GM19372 (cell line): ENCODE measurements around the gene PKNOX2.

ENCODE experiments used
- ATAC-seq: cut with Tn5 transposase; IDR thresholded peaks from one replicate; pipeline ENCODE4 v1.9.1; 2021; ENCODE audit warnings: mild to moderate bottlenecking, low read depth, moderate library complexity; ENCODE audit not compliant: unreplicated experiment

Gene PKNOX2

DNA sequence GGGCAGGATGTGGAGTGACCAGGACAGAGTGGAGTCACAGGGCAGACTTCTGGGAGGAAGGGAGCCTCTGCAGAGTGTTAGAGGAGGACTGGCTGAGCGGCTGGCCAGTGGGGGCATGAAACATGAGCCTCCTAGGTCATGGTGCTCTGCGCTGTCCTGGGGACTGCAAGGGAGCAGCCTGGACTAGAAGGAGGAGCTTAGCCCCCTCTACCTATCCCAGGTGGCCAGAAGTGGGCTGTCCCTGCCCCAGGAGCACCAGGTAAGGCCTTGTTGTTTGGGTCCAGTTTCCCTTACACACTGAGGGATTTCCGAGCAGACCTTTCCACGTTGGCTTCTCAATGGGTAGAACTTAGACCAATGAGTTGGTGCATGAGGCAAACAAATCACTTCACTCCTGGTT lies 7.4 kb downstream of the PKNOX2 start:
- ATAC-seq = no peak

DNA sequence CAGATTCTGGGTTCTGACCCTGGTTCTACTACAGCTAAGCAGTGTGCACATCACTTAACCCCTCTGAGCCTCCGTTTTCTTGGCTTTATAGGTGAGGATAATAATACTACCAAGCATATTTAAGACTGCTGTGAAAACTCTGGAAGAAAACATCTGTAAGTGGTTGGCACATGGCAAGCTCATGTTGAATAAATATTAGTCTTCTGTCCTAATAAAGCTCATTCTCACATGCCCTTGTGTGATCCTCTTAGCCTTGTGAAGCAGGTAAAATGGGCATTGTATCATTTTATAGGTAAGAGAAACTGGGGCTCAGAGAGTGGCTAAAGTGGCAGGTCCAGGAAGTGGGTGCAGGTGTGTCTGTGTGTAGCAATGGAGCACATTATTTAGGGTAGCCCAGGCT lies 8.5 kb downstream of the PKNOX2 start:
- ATAC-seq = no peak

DNA sequence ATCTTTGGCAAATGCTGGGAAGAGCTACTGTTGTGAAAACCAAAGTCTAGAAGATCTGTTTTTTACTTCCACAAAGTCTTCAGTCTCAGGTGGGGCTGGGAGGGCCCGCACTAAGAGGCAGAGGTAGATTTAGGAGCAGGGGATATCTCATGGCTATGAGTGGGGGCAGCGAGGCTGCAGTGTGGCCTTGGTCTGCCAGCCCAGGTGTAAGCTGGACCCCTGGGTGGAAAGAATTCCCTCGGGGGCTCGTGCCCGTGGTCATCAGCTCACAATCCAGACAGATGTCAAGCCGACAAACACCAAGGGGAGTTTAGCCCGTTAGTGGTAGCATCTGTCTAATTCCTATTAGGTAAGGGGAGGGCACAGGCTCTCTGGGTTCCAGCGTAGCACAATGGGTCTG lies 9.0 kb downstream of the PKNOX2 start:
- ATAC-seq = no peak

DNA sequence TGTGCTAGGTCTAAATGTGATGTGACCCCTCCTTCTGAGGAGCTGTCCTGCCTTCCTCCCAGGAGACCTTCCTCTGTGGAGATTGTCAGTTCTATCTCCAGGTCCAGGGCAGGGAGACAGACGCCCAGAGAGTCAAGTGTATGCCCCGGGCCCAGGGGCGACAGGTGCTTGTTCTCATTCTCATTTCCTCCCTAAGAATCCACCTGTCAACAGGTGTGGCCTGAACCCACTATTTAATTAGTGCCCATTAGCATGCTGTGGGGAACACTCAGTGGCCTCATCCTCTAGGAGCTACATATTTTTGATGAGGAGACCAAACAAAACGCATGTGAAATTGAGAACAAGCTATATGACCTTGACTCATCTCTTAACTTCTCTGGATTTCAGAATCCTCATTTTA lies 9.5 kb downstream of the PKNOX2 start:
- no peak for ATAC-seq

DNA sequence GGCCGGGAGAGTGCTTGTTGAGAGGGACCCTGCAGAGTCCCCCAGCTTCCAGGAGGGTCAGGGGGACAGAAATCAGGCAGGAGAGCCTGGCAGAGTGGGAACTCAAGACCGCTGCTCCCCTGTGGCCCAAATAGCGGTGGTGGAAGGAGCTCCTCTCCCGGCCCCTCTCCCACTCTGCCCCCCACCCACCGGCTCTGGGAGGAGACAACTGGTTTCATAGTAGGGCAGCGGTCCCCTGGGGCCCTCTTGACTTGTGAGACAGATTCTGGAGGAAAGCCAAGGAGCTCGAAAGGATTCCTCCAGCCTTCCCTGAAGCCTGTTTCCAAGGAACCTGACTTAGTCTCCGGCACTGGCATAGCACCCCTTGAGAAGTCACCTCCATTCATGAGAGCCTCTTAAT lies 10.1 kb downstream of the PKNOX2 start:
- no peak for ATAC-seq

DNA sequence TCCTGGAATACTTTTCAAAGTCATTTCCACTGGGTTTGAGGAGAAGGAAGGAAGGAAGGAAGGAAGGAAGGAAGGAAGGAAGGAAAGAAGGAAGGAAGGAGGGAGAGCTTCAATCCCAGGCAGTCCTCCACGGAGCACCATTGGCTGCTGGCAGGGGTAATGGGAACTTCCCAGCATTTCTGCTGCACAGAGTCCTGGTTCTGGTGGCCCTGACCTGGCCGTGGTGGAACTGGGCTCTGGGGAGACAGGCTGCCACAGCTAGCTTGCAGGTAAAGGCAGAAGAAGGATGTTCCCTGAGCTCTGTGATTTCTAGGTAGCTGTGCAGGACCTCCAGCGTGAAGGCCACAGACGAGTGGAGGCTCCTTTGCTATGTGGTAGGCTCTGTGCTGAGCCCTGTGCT lies 10.6 kb downstream of the PKNOX2 start:
- no peak for ATAC-seq

DNA sequence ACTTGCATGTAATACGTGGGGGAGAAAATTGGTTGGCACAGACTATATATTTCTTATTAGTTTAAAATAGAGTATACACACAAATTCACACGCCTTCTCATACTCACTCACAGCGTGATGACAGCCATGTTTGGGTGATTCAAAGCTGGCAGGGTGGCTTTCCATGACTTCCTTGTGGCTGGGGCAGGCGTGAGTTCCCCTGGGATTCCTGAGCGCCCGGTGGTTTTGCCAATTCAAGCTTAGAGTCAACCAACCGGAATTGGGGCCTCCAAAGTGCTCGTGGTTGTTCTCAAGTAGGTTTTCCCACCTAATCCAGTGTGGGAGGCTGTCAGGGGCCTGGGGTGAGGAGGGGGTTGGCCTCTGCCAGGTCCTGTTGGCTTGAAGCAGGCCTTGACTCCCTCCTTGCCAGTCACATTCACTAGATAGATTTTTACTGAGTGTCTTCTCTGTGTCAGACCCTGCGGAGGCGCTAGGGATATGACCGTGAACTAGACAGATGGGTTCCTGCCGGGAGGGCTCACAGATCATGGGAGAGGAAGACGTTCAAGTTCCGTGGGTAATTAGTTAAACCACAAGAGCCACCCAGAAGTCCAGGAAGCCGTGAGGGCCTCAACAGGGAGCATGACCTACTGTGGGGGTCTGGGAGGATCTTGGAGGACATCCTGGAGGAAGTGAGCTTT lies 11.5 kb downstream of the PKNOX2 start:
- ATAC-seq = no peak

DNA sequence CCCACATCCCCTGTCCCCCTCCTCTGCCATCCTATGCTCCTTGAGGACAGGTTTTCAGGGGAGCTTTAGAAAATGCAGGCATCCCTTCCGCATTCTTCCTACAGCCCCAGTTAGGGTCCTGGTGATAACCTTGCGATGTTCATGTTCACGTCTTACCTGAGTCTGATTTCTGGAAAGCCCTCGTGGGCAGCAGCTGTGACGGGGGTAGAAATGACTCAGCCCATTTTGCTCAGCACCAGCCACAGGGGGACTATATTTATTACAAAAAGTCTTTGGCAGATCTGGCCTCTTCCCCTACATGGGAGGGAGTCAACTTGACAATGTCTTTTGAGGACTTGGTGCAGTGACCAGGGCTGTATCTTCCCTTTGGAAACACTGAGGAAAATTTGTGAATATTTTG lies 12.3 kb downstream of the PKNOX2 start:
- ATAC-seq = peak; percentile 58

DNA sequence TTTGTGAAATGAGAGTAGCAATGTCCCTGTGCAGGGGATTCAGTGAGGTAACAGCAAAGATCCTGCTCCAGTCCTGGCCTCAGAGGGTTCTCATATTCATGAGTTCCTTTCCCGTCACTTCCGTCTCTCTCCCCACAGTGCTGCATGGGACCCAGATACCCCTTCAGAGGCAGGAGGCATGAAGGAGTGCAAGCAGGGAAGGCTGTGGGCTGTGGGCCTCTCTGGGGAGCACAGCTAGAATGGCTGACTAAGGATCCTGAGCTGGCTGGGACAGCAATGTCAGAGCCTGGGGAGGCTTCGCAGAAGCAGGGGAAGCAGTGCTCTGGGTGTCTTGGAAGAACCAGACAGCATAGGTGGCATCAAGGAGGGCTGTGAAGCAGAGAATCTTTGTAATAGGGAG lies 13.0 kb downstream of the PKNOX2 start:
- no peak for ATAC-seq

DNA sequence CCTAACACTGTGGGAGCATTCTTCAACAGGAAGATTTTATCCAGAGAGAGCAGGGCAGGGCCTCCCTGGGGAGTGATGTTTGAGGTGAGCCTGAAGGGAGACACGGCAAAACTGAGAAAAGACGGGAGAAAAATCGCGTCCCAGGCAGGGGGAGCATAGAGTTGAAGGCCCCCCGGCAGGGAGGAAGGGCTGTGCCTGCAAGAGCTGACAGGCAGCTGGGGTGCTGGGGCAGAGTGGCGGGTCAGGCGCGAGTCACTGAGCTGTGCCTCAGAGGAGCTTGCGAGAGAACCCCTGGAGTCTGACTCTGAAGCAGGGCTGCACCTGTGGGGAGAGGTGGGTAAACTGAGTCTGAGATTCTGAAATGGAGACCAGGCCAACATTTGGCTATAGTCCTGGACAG lies 14.8 kb downstream of the PKNOX2 start:
- no peak for ATAC-seq

DNA sequence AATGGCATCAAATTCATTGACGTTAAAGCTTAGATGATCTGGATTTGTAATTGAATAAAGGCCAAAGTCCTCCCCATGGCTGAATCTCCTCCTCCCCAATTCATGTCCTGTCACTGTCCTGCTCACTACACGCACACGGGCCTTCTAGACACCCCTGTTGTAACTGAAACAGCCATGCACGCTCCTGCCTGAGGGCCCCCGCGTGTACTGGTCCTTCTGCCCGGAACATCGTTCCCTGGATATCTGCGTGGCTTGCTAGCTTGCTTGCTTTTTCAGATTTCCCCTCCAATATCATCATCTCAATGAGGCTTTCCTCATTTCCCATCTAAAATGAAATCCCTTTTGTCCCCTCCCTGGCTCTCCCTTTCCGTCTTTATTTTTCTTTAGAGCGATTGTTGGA lies 15.3 kb downstream of the PKNOX2 start:
- no peak for ATAC-seq

DNA sequence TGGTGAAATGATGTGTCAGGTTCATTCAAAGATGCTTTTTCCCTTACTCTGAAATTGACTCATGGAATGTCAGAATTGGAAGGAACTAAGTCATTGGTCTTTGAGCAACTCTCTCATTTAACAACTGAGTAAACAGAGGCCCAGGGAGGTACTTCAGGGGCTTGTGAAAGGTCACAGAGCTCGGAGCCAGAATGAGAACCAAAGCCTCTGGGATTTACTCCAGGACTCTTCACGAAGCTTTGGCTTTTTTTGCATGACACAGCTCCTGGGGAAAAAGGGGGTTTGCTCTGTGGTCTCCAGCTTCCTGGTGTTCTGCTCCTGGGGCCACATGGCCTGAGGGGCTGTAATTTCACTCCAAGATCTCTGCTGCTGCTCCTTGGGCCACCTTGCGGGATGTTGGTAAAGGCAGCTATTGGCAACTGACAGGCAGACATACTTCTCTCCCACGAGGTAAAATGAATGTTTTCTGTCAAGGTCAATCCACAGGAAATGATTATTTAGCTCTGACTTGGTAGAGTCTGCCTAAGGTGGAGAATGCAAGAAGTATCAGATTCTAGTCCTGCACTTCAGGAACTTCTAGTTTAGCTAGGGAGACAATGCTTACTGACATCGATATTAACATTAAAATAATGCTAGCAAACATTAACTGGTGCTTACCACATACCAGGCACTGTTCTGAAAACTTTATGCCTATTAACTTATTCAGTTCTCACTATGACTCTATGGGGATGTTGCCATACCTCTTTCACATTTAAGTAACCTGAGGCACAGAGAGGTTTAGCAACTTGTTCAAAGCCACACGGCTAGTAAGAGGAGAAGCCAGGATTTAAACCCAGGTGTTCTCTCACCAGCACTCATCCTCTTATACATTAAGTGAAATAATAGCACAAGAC lies 16.1 kb downstream of the PKNOX2 start:
- no peak for ATAC-seq

DNA sequence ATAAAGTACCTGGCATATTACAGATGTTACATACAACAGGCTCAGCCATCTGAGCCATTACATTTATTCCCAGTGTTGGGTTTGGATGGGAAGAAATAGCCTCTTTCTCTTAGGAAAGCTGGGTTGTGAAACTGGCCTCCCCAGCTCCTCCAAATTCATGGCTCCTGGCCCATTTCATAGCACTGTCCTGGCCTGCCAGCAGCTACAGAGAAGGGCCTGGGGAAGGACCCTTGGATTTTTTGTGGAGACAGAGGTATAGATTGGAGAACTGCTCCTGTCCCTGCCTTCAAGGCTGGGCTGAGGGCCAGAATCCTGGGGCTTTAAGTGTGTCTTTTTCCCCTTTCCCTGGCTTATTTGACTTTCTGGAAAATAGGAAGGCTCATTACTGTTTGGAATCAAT lies 18.0 kb downstream of the PKNOX2 start:
- no peak for ATAC-seq

DNA sequence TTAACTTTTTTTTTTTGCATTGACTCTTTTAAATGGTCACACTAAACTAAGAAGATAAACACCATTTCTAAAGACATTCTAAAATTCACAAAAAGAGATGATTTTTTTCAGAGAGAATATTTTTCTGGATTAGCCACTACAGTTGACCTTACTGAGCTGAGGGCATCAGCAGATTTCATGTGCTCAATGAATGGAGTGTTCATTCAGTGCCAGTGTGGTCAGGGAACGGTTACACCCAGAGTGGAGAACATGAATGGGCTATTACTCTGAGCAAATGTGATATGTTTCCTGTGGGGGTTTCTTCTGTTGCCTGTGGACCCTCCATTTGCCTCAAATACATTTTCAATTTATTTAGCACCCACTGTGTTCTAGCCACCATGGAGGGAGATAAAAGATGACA lies 19.1 kb downstream of the PKNOX2 start:
- no peak for ATAC-seq

DNA sequence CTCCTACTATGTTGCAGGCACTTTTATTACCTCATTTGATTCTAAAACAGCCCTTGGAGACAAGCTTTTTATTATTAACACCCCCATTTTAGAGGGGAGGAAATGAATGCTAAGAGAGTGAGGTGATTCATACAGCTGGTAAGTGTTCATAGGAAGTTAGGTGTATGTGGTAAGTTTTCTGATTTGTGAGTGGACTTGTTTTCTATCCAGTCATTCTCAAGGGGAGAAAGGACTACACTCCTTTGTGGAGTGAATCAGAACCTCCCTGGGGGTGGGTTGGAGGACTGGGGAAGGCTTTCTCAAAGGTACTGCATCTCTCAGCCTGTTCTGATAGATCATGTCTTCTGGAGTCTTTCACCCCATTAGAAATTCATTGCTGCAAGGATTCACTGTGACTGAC lies 23.5 kb downstream of the PKNOX2 start:
- no peak for ATAC-seq

DNA sequence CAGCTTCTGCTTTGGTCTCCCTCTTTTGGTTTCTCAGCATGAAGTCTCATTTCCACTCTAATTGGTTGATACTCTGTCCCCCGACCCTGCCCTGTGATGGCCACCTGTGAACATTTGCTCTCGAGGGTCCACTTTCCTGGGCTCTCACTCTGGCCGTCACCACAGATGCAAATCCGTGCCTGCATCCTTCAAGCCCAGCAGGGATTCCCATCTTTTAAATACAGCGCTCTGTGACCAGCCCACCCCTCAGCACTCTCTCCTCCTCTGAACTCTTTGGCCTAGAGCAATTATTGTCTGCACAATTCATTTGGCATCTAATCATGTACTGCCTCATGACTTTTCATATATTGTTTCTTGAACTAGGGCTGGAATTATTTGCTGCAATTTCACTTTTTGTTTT lies 26.0 kb downstream of the PKNOX2 start:
- no peak for ATAC-seq

DNA sequence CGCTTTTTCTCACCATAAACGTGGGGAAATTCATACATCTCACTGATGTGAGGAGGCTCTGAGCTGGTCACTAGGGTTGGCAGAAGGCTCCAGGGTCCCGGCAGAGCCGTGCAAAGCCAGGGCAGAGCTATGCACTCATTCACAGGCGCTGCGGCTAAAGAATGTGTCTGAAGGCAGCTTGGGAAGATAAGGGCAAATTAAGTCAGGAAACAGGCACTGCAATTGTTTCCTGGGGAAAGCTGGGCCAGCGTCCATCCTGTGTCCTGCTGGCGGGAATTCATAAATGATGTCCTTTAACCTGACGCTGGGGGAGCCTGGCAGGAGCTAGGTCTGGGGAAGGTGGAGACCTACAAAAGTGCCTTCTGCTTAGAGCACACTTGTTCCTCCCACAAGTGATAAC lies 27.6 kb downstream of the PKNOX2 start:
- no peak for ATAC-seq

DNA sequence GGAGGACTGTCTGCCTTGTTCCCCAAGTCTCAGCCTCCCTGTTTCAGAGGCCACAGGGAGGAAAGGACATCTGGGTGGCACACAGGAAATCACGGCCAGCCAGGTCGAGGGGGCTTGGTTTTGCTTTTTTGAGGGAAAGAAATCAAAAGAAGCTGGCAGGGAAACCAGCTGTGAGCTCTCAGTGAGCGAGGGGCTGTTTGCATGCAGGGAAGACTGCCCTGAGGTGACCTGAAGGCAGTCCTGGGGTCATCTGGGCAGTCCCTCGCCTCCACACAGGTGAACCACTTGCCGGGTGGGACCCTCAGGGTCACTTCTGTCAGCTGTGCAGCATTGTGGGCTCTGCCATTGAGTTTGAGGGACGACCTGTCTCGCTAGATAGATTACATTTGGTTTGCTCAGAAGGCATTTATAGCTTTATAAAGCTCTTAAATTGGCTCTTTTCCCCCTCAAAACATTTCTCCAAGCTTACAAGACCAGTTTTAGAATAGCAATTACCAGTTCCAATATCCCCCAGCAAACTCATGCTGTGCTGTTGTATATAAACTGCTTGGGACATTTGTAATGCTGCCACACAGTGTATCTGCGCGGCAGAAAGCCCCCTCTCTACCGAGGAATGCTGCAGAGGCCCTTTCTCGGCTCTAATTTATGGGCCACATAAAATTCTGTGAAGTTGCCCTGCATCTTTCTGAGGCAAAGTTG lies 28.3 kb downstream of the PKNOX2 start:
- no peak for ATAC-seq

DNA sequence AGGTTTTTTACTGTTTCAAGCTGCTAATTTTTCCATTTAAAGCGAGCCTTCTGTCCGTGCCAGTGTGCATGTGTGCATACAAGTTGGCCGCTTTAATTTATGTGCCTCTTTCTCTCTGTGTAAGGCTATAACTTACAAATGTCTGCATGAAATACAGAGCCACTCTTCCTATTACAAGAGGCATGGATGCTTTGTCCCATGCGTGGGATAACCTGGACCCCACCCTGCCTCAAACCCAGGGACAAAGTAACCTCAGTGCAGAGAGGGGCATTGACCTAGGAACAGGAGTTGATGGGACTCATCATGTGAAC lies 28.8 kb downstream of the PKNOX2 start:
- ATAC-seq = no peak

DNA sequence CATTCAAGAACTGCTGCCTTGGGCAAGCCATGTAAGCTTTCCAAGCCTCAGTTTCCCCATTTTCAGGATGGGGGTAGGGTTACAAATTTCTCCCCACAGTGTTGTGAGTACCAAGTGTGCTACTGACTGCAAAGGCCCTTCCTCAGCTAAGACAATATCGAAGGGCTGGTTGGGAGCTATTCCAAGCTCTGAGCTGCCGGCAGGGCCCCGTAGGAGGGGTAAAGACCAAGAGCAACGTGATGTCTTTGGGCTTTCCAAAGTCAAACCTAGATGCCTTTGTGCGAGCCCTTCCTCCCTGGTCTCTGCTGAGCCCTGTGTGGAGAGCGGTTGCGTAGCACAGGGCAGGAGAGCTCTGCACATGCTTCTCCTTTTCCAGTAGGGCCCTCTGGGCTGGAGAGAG lies 29.3 kb downstream of the PKNOX2 start:
- no peak for ATAC-seq

DNA sequence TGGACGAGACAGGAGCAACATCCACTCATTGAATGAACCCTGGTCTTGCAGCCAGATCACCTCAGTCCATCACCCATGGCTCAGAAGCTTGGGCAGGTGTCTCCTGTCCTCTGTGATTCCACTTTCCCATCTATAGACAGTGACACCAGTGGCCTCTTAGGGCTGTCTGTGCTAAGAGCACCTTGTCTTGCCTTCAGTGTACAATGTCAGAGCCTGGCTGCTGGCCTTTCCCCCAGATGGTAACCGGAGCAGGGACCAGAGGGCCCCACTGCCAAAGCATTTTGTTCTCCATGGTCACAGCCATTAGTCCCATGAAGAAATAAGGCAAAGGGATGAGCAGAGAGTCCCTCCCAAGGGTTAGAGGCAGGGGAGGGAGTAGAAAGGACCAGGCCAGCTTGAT lies 35.4 kb downstream of the PKNOX2 start:
- ATAC-seq = no peak

DNA sequence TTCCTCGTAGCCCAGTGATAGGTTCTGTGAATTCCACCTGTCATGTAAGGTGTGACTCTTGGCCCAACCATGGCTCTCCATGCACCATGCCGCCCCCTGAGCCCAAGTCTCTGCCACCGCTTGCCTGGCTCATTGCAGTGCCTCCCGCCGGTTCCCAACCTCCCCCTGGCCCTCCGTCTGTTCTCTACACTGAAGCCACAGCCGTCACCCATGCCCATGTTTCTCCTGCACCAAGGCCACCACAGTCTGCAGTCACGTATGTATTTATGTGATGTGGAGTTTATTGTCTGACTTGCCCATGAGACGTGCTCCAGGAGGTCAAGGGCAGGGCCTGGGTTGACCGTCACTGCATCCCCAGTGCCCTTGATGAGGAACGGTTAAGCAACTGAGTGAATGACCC lies 35.9 kb downstream of the PKNOX2 start:
- ATAC-seq = no peak
